ENCODE results near the gene OBP2B. TPM values are rescaled to one million over a fixed set of nuclear protein-coding genes. Genes with fewer than 3 reads are reported as not detected.

Gene OBP2B
- total RNA-seq, 2 experiments from 2014 or later = not detected

DNA sequence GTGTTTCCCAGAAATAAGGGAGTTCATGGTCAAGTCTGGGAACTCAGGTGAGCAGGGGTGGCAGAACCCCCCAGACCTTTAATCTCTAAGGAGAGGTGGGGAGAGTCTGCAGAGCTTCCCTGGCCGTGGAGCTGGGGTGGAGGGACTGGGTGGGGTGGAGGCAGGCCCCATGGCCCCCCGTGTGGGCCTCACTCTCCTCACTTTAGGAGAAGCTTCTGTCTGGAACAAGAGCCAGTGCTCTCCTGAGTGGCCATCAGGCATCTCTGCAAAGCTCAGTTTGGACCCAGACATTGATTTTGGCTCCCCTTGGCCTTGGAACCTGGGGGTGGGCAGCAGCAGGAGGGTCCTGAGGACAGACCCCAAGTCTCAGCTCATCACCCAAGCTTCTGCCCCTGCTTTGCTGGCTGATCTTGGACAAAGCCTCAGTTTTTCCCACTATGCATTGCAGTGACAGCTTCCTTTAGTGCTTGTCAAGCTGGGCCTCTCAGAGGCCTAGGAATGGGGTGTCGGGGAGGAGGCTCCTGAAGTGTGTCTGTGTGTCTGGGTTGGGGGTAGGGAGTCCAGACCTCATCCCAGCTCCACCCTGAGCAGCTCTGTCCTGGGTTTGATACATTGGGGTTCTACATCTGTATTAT, 41.8 kb downstream of the OBP2B start:
- Histone ChIP-seq H3K27ac (ENCODE audit: low read depth, low read length, poor library complexity, severe bottlenecking) (no peak overlapping the region), H2AFZ (ENCODE audit: low read length) (no peak overlapping the region), H3K4me3 (ENCODE audit: low read depth, low read length, poor library complexity, severe bottlenecking) (no peak overlapping the region), H4K20me1 (ENCODE audit: insufficient read depth, low read length) (no peaks in the 10 kb centered on the region), H3K9me3 (ENCODE audit: low read length) (no peaks in the 10 kb centered on the region), H3K4me2 (ENCODE audit: low read length) (no peak overlapping the region), H3K79me2 (ENCODE audit: insufficient read depth, low read depth, low read length) (no peaks in the 10 kb centered on the region), H3K36me3 (ENCODE audit: insufficient read depth, low read length) (no peaks in the 10 kb centered on the region), H3K4me1 (ENCODE audit: insufficient read depth, low read length, poor library complexity, severe bottlenecking) (peaks cover 28% of the 10 kb centered on the region), H3K9me2 (ENCODE audit: insufficient read depth, low read length) (no peaks in the 10 kb centered on the region)
- intact Hi-C loops (cut with micrococcal nuclease; ENCODE audit: unreplicated experiment) = no loop called here
- ChIA-PET POLR2A (no interaction called here), CTCF (ENCODE audit: unreplicated experiment) (no interaction called here)
- BruUV-seq (replicated peaks) = no TSS peak
- no peak for DNase-seq (ENCODE audit: low spot score)
- TF ChIP-seq EZH2phosphoT487 (IDR thresholded peaks at IDR 0.05; ENCODE audit: borderline replicate concordance, low read depth, low read length) = no peak
- TF ChIP-seq, protein P1, sequence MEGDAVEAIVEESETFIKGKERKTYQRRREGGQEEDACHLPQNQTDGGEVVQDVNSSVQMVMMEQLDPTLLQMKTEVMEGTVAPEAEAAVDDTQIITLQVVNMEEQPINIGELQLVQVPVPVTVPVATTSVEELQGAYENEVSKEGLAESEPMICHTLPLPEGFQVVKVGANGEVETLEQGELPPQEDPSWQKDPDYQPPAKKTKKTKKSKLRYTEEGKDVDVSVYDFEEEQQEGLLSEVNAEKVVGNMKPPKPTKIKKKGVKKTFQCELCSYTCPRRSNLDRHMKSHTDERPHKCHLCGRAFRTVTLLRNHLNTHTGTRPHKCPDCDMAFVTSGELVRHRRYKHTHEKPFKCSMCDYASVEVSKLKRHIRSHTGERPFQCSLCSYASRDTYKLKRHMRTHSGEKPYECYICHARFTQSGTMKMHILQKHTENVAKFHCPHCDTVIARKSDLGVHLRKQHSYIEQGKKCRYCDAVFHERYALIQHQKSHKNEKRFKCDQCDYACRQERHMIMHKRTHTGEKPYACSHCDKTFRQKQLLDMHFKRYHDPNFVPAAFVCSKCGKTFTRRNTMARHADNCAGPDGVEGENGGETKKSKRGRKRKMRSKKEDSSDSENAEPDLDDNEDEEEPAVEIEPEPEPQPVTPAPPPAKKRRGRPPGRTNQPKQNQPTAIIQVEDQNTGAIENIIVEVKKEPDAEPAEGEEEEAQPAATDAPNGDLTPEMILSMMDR (conservative IDR thresholded peaks at IDR 0.05; ENCODE audit: low read length) = no peak

DNA sequence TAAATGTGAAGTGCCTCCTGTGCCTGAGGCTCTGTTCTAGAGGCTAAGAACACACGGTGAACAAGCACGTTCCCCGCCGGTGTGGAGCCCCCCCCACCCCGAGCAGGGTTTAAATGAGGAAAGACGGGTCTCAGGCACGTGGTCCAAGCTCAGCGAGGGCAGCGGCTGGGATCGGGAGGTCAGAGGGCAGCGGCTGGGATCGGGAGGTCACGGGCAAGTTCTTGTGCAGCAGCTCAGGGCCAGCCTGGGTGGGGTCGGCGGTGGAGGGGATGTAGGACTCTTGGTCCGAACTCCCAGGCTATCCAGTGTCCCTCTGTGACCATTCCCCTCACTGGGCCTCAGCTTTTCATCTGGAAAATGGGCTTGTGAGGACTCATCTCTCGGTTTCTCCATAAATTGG, 42.7 kb downstream of the OBP2B start:
- TF ChIP-seq, protein P1 (conservative IDR thresholded peaks at IDR 0.05; ENCODE audit: low read length) = no peak
- no peak for TF ChIP-seq EZH2phosphoT487 (IDR thresholded peaks at IDR 0.05; ENCODE audit: borderline replicate concordance, low read depth, low read length)
- H4K20me1 ChIP-seq (ENCODE audit: insufficient read depth, low read length) = no peaks in the 10 kb centered on the region
- no peaks in the 10 kb centered on the region for H3K9me3 ChIP-seq (ENCODE audit: low read length)
- CTCF ChIA-PET (ENCODE audit: unreplicated experiment) = interaction anchor here (0.6 kb wide), 1 partner anchor 427 kb away, joined by 5 read pairs; no protein-coding TSS in a partner anchor
- no peak overlapping the region for H3K4me2 ChIP-seq (ENCODE audit: low read length)
- no peak for DNase-seq (ENCODE audit: low spot score)
- peaks cover 20% of the 10 kb centered on the region for H3K4me1 ChIP-seq (ENCODE audit: insufficient read depth, low read length, poor library complexity, severe bottlenecking)
- BruUV-seq (replicated peaks) = no TSS peak
- H3K27ac ChIP-seq (ENCODE audit: low read depth, low read length, poor library complexity, severe bottlenecking) = no peak overlapping the region
- intact Hi-C loops (cut with micrococcal nuclease; ENCODE audit: unreplicated experiment) = no loop called here
- no peaks in the 10 kb centered on the region for H3K36me3 ChIP-seq (ENCODE audit: insufficient read depth, low read length)
- no peak overlapping the region for H2AFZ ChIP-seq (ENCODE audit: low read length)
- H3K79me2 ChIP-seq (ENCODE audit: insufficient read depth, low read depth, low read length) = no peaks in the 10 kb centered on the region
- no peak overlapping the region for H3K4me3 ChIP-seq (ENCODE audit: low read depth, low read length, poor library complexity, severe bottlenecking)
- no peaks in the 10 kb centered on the region for H3K9me2 ChIP-seq (ENCODE audit: insufficient read depth, low read length)
- POLR2A ChIA-PET = no interaction called here

DNA sequence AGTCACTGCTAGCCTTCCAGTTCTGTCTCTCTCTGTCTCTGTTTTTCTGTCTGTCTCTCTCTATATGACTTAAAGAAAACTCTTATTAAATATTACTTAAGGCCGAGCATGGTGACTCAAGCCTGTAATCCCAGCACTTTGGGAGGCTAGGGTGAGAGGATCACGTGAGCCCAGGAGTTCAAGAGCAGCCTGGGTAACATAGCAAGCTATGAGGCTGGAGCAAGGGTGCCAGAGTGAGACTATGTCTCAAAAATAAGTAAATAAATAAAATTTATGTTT, 43.7 kb downstream of the OBP2B start:
- intact Hi-C loops (cut with micrococcal nuclease; ENCODE audit: unreplicated experiment) = no loop called here
- BruUV-seq (replicated peaks) = no TSS peak
- no peaks in the 10 kb centered on the region for H4K20me1 ChIP-seq (ENCODE audit: insufficient read depth, low read length)
- H3K27ac ChIP-seq (ENCODE audit: low read depth, low read length, poor library complexity, severe bottlenecking) = no peak overlapping the region
- no peaks in the 10 kb centered on the region for H3K9me3 ChIP-seq (ENCODE audit: low read length)
- no peaks in the 10 kb centered on the region for H3K36me3 ChIP-seq (ENCODE audit: insufficient read depth, low read length)
- H3K4me2 ChIP-seq (ENCODE audit: low read length) = no peak overlapping the region
- no peak for DNase-seq (ENCODE audit: low spot score)
- CTCF ChIA-PET (ENCODE audit: unreplicated experiment) = no interaction called here
- H3K9me2 ChIP-seq (ENCODE audit: insufficient read depth, low read length) = no peaks in the 10 kb centered on the region
- TF ChIP-seq, protein P1 (conservative IDR thresholded peaks at IDR 0.05; ENCODE audit: low read length) = no peak
- no peak for TF ChIP-seq EZH2phosphoT487 (IDR thresholded peaks at IDR 0.05; ENCODE audit: borderline replicate concordance, low read depth, low read length)
- no peak overlapping the region for H2AFZ ChIP-seq (ENCODE audit: low read length)
- H3K4me3 ChIP-seq (ENCODE audit: low read depth, low read length, poor library complexity, severe bottlenecking) = no peak overlapping the region
- H3K79me2 ChIP-seq (ENCODE audit: insufficient read depth, low read depth, low read length) = no peaks in the 10 kb centered on the region
- POLR2A ChIA-PET = no interaction called here
- peaks cover 10% of the 10 kb centered on the region for H3K4me1 ChIP-seq (ENCODE audit: insufficient read depth, low read length, poor library complexity, severe bottlenecking)
